Activated CD4-positive, alpha-beta T cell treated with anti-CD3 and anti-CD28 coated beads, Interleukin-10, Interleukin-2, amounts not matched to agents 100 ng/mL and 50 ng/mL, durations not matched to agents 16 hours and 8 hours (primary cell): ENCODE results near the gene SLC29A2.
"Not testable (repeated sequence)": the region's sequence is repeated elsewhere in the genome, so short reads cannot be mapped to it uniquely, and the experiment has no call there.

ENCODE experiments used
- DNase-seq: peaks from one replicate; pipeline ENCODE4 v3.0.0-alpha.2; 2020

Gene SLC29A2

GRCh38 chr11:66384316-66384715 is 12.8 kb upstream of the SLC29A2 start:
- not testable (repeated sequence) for DNase-seq

DNA sequence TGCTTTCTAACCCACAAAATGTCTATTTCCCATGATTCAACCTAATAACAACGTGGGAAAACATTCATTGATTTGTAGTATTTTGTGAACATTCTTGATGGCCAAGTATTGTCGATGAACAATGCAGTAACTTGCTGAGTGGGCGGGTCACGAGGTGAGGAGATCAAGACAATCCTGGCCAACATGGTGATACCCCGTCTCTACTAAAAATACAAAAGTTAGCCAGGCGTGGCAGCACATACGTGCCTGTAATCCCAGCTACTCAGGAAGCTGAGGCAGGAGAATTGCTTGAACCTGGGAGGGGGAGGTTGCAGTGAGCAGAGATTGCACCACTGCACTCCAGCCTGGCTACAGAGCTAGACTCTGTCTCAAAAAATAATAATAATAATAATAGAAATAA is 8.7 kb upstream of the SLC29A2 start:
- not testable (repeated sequence) for DNase-seq

DNA sequence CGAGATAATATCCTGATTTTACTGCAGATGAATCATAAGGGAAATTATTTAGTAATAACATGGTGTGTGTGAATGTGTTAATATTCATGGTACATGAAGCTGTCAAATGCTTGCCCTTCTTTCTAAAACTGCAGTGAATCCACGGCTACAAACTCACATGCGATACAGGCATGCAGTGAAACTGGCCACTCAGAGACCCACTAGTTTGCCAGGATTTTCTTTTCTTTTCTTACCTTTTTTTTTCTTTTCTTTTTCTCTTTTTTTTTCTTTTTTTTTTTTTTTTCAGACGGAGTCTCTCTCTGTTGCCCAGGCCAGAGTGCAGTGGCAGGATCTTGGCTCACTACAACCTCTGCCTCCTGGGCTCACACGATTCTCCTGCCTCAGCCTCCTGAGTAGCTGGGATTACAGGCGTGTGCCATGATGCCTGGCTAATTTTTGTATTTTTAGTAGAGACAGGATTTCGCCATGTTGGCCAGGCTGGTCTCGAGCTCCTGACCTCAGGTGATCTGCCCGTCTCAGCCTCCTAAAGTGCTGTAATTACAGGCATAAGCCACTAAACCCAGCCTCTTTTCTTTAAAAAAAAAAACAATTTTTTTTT is 2.2 kb upstream of the SLC29A2 start:
- DNase-seq, result not testable (repeated sequence)

- no peak for DNase-seq
Observed at GRCh38 chr11:66373265-66373664, 1.7 kb upstream of the SLC29A2 start.

- no peak for DNase-seq
Observed at GRCh38 chr11:66369073-66369894, 2.3 kb downstream of the SLC29A2 start.

DNA sequence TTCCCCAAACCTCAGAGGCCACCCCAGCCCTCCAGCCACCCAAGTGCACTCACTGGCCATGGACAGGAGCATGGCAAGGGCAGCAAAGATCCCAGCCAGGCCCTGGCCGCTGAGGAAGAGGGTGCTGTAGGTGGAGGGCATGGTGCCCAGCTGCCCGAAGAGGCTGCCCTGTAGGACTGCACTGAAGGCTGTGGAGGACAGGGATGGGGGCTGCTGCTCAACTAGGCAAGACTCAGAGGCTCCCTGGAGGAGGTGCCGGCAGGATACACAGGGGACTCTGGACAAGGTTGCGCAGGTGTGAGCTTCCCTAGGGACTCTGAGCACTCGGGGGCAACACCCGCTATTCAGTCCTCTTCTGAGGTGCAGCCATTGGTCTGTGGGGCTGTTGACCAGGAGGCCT is 3.1 kb downstream of the SLC29A2 start:
- DNase-seq, result no peak

- DNase-seq, result no peak
Observed at GRCh38 chr11:66367561-66368312, 3.8 kb downstream of the SLC29A2 start.

GRCh38 chr11:66366844-66367477 is 4.6 kb downstream of the SLC29A2 start:
- DNase-seq, result no peak

DNA sequence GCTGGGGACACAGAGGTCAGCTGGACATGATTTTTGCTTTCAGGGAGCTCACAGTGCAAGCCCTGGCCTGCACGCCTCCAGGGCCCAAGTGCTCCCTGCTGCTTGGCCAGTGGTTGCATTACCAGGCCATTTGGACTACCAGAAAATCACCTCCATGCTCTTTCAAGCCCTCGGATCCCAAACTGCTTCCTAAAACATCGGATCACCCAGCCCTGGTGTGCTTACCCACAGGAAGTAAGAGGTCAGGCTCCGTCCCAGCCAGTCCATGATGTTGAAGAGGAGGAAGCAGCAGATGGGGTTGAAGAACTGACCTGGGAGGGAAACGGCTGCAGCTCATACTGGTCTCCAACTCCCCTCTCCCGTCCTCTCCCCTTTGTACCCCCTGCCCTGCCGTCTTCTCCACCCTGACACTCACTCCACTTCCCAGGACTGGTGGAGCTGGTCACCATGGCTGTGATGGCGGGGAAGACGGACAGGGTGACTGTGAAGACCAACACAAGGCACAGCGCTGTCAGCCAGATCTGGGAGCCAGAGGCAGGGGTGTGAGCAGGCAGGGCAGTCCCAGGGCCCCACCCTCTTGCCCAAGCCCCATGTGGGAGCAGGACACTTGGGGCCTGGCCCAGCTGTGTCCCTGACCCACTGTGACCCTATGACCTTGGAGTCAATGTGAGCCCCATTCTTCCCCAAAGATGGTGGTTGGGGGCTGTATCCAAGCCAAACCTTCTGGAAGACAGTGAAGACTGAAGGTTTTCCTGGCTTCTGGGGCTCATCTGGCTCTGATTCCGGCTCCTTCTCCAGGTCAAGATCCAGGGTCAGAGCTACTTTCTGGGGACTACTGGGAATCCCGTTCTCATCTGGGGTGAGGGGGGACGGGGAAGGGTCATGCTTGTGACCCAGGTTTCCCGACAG is 5.6 kb downstream of the SLC29A2 start:
- no peak for DNase-seq

GRCh38 chr11:66365166-66365565 is 6.4 kb downstream of the SLC29A2 start:
- DNase-seq, result no peak

- DNase-seq, result peak; percentile 82
Observed at GRCh38 chr11:66363805-66364535, 7.6 kb downstream of the SLC29A2 start.

GRCh38 chr11:66363187-66363601 is 8.4 kb downstream of the SLC29A2 start:
- DNase-seq, result no peak

DNA sequence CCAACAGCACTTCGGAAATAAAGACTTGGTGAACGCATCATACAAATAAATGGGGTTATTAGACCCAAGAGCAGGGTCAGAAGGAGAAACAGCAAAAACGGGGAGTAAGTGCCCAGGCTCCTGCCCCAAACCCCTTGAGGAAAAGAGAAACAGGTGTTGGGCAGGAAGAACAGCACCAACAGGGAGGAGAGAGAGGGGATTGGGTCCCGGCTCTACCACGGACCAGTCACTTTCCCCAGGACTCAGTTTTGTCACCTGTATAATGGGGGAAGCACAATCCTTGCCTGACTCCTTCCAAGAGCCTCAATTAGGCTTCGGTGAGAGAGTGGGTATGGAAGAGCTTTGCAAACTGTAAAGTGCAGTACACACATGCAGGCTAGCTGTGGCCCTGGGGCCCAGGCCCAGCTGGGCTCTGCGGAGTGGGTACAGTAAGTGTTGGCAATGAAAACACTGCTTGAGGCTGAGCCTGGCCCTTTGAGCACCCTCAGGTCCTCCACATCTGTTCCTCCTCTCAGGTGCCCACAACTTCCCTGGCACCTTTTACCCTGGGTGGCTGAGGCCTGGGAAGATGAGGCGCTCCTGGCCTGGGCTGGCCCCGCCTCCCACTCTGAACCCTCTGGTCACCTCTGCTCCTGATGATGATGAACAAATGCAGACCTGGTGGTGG is 8.9 kb downstream of the SLC29A2 start:
- DNase-seq, result no peak

DNA sequence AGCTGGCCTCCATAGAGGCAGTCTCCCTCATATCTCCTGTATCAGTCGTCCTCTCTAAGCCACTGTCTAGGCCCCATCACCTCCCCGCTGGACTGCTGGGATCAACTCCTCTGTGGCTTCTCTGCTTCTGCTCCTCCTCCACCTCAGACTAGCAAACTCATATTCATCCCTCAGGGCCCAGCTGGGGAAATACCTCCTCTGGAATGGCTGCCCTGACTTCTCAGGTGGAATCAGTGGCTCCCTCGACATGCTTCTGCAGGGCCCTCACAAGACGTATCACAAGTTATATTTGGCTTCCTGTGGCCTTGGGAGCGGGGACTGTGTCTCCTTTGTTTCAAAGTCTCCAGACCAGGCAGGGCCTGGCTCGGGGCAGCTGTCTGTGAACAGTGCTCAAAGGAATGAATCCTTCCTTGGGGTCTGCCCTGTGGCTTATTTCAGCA is 10.0 kb downstream of the SLC29A2 start:
- DNase-seq, result no peak

- DNase-seq, result no peak
Observed at GRCh38 chr11:66360406-66361073, 11.0 kb downstream of the SLC29A2 start.

DNA sequence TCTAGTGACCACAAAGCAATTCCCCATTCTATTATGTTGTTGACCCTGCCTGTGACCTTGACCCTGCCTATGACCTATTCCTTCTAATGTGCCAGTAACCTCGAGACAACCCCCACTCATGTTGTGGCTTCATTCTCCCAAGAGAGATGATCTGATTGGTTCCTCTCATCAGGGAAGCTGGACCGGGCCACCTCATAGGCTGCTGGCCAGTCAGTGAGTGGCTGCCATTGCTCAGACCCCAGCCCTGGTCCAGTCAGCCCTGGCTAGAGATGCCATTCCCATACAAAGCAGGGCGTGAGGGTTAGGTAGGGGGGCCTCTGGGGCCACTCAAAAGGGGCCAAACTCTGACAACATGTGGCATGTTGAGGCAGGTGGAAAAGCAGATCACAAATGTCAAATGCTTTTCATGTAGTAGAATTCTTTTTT is 11.9 kb downstream of the SLC29A2 start:
- no peak for DNase-seq

- not testable (repeated sequence) for DNase-seq
Observed at GRCh38 chr11:66350560-66351235, 20.9 kb downstream of the SLC29A2 start.

DNA sequence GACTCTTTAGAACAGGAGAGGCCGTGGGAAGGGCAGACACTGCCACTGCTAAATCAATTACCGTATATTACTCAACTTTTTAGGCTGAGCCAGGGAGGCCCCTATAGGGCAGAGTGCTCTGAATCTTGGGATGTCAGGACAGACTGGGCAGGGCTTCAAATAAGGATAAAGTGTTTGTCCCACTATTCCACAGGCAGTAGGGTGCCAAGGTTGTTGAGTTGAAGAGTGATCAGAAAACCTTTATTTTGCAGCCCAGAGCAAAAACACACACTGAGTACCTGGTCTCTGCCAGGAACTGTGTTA is 22.5 kb downstream of the SLC29A2 start:
- no peak for DNase-seq

DNA sequence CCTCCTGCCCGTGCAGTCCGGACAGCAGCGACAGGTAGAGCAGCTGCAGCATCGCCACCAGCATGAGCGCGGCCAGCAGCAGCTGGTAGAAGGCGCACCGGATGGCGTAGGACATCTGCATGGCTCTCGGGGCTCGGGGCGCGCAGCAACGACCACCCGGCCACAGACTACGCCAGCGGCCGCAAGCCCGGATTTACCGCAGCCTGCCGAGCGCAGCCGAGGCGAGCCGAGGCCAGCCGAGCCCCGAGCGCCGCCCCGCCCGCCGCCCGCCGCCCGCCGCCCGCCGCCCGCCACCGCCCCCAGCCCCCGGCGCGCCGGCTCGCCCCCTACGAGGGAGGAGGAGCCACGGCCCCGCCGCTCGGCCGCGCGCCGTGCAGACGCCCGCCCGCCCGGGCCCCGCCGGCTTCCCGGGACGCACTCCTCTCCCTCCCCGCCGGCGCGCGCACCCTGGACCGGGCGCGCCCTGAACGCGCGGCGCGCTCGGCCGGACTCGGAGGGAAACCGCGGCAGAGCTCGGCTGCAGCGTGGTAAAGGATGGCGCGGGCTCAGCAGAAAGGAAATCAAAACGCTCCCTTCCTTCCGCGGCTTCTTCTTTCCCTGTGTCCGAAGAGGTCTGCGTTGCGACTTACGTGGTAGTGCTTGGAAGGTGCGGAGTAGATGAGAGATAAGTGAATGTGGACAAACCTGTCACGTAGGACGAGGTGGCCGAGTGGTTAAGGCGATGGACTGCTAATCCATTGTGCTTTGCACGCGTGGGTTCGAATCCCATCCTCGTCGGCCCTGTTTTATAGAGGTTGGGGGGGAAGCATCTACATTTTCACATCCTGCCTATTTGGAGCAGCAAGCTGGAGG is 23.9 kb downstream of the SLC29A2 start, which contains the start of gene B4GAT1:
B4GAT1 (minus strand) TSS at position 205 of the 852 bp plus-strand sequence; CDS start at position 121, 84 bp downstream.
- peak; percentile 92 for DNase-seq
